BJ (cell line): ENCODE data around the gene FARSB. TPM values are rescaled to one million over a fixed set of nuclear protein-coding genes. Genes with fewer than 3 reads are reported as not detected.
A peak's percentile ranks its signal among the peaks of the same experiment; 100 is the strongest.

ENCODE experiments used
- CTCF ChIA-PET: fragments of 350-600 bp; formaldehyde crosslinking; extraction: SDS; loops from one replicate; lab custom pipeline; 2021; ENCODE audit warnings: antibody characterized with exemption, inconsistent platforms; lab: Yijun Ruan, JAX
- POLR2A ChIA-PET: fragments of 300-600 bp; sonication (Branson Sonifier 250); formaldehyde crosslinking; extraction: SDS; loops from one replicate; lab custom pipeline; 2021; ENCODE audit warnings: antibody characterized with exemption; lab: Charles Lee
- DNase-seq: peaks from one replicate; pipeline ENCODE4 v3.0.0-alpha.2; 2011; ENCODE audit warnings: low read depth
- H3K27me3 ChIP-seq: 2 replicates; pipeline ENCODE4 v1.6.0; 2011; ENCODE audit warnings: low read length; ENCODE audit not compliant: control insufficient read depth, insufficient read depth
- H3K36me3 ChIP-seq: 2 replicates; pipeline ENCODE4 v1.5.1; 2011; ENCODE audit warnings: low read length; ENCODE audit not compliant: control insufficient read depth, insufficient read depth
- H3K4me3 ChIP-seq: 2 replicates; pipeline ENCODE4 v1.5.1; 2011; ENCODE audit warnings: low read depth, mild to moderate bottlenecking, control low read depth, low read length
- CTCF ChIP-seq: IDR thresholded peaks from 2 replicates; pipeline ENCODE4 v1.5.1; 2011; ENCODE audit warnings: low read depth, mild to moderate bottlenecking, control low read depth, inconsistent platforms, low read length, moderate library complexity; ENCODE audit not compliant: insufficient read depth
- polyA plus RNA-seq: library from polyadenylated mRNA; depleted of rRNA; stranded (reverse); fragments of >200 nt; gene quantifications from 2 replicates; pipeline ENCODE4 v1.2.3, GENCODE V29; 2011

Gene FARSB
- polyA plus RNA-seq, 1 experiment = 16.4 TPM

DNA sequence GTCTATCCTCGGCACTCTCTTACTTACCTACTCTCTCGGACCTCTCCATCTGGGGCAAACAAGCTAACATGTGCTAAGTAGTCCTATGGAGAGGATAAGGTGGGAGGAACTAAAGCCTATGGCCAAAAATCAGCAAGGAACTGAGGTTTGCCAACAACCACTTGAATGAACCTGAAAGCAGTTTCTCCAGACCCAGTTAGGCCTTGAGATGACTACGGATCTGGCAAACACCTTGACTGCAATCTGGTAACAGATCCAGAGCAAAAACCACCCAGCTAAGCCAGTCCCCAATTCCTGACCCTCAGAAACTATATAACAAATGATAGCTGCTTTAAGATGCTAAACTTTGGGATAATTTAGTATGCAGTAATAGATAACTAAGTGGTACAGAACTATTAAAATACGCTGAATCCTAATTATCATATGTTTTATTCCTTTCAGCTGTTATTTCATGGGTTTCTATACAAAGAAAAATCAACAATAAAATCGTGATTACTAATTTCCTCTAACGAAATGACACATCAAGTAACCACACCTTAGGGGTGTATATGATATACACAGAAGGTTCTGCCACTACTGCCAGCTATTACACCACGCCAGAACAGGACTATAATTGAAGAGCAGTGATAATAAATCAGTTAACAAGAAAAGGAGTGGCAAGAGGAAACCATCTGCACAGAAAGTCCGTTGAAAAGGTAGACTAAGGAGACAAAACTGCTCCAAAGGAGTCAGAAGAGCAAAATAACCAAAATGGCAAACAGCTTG is 3.2 kb downstream of the FARSB start:
- TF ChIP-seq CTCF = no peak
- CTCF ChIA-PET = interaction anchor here (2.0 kb wide), 1 partner anchor 38 kb away, joined by 6 read pairs; no protein-coding TSS in a partner anchor

DNA sequence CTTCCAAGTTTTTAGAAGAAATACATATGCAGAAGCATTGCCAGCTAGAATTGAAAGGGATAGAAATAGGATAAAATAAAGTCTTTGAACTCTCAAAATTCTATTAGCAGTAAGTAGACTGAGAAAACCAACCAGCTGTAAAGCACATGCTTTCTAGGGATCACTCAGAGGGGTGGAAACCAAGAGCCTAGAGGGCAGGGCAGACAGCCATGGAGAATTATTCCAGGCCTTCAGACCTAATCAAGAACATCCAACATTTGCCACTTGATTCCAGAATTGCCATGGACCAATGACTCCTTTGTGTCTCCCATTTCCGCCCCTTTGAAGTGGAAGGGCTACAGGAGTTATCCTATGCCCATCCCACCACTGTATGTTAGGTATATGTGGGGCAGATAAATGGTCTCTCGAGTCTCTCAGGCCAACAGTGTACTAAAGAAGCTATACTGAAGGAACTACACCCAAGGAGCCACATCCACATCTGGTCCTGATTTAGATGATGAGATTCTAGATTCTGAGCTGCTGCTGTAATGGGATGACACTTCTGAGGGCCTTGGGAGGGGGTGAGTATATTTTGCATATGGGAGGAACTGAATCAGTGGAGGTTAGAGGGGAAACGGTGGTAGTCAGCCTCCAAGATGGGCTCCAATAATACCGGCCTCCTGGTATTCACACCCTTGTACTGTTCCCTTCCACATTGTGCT is 4.0 kb downstream of the FARSB start:
- H3K4me3 ChIP-seq = no peak overlapping the region
- CTCF ChIA-PET = interaction anchor here (0.8 to 2.0 kb wide), 2 partner anchors 39 to 596 kb away, joined by 3 to 6 read pairs; no protein-coding TSS in a partner anchor
- DNase-seq = peak; percentile 30
- POLR2A ChIA-PET = interaction anchor here (0.5 to 0.7 kb wide), 2 partner anchors 7 to 19 kb away, joined by 4 to 5 read pairs; partner anchors contain the start of gene MOGAT1
- no peaks in the 10 kb centered on the region for H3K36me3 ChIP-seq
- no peaks in the 10 kb centered on the region for H3K27me3 ChIP-seq
- no peak for TF ChIP-seq CTCF

More for the DNA sequence above, 3.2 kb downstream of the FARSB start:
- no peak for DNase-seq
- no peaks in the 10 kb centered on the region for H3K36me3 ChIP-seq
- H3K4me3 ChIP-seq = no peak overlapping the region
- no peaks in the 10 kb centered on the region for H3K27me3 ChIP-seq
- POLR2A ChIA-PET = no interaction called here

GRCh38 chr2:222649801-222650200 is 6.1 kb downstream of the FARSB start:
- ChIA-PET POLR2A (no interaction called here), CTCF (interaction anchor here (1.2 kb wide), 1 partner anchor 289 kb away, joined by 3 read pairs; no protein-coding TSS in a partner anchor)

GRCh38 chr2:222646008-222646407 is 9.9 kb downstream of the FARSB start:
- Histone ChIP-seq H3K4me3 (no peak overlapping the region), H3K36me3 (0 out of 2 replicates have a peak, but pooled peaks cover 1% of the 10 kb centered on the region), H3K27me3 (no peaks in the 10 kb centered on the region)
- no peak for DNase-seq
- POLR2A ChIA-PET = no interaction called here
- CTCF ChIA-PET = no interaction called here
- TF ChIP-seq CTCF = no peak

More at GRCh38 chr2:222649801-222650200, 6.1 kb downstream of the FARSB start:
- Histone ChIP-seq H3K36me3 (no peaks in the 10 kb centered on the region), H3K4me3 (no peak overlapping the region), H3K27me3 (no peaks in the 10 kb centered on the region)
- TF ChIP-seq CTCF = no peak
- no peak for DNase-seq

DNA sequence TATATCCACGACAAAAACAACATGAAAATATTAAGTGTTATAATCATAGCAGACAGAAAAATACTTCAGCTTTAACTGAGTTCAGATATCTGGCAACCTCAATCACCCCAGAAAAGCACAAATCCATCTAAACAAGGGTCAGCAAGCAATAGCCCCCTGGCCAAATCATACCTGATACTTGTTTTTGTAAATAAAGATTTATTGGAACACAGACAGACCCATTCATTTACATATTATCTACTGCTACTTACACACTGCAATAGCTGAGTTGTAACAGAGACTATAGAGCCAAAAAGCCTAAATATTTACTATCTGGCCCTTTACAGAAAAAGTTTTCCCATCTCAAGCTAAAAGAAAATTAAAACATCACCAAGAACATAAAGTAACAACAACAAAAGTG is 12.8 kb downstream of the FARSB start:
- peaks cover 3% of the 10 kb centered on the region; the same call in 1 of the 2 replicates for H3K36me3 ChIP-seq
- DNase-seq = no peak
- ChIA-PET CTCF (no interaction called here), POLR2A (no interaction called here)
- no peak for TF ChIP-seq CTCF
- no peak overlapping the region for H3K4me3 ChIP-seq
- H3K27me3 ChIP-seq = no peaks in the 10 kb centered on the region
